ENCODE data around the gene TOLLIP. TPM values are rescaled to one million over a fixed set of nuclear protein-coding genes. Genes with fewer than 3 reads are reported as not detected.

The TOLLIP gene
- total and polyA plus RNA-seq, 9 of the 15 experiments (the other 6 are each of a cell fraction or from before 2014, with no cell fraction given) = 0.23 to 22.8 (median 7.1) TPM

GRCh38 chr11:1275021-1275420, 34.4 kb downstream of the TOLLIP start:
- Histone ChIP-seq H3K9ac (ENCODE audit: insufficient read depth in 1 of 2, low read depth in 2 of 2, low read length in 2 of 2) (no peak overlapping the region), H3K9me3 (replicated peaks; ENCODE audit: control insufficient read depth, insufficient read depth, low read depth, low read length) (no peaks in the 10 kb centered on the region), H3K36me3 (ENCODE audit: control insufficient read depth, insufficient read depth, low read length) (peaks cover 17% of the 10 kb centered on the region; the same call in 2 of the 3 replicates), H3K4me2 (ENCODE audit: insufficient read depth, low read length) (no peak overlapping the region), H3K79me2 (ENCODE audit: control insufficient read depth, insufficient read depth, low read length) (no peaks in the 10 kb centered on the region), H3K4me1 (replicated peaks in 1 of 2; ENCODE audit: control insufficient read depth in 2 of 2, insufficient read depth in 2 of 2, low read length in 2 of 2) (peaks cover 3 to 27% of the 10 kb centered on the region in 2 experiments; a peak in 4 of 5 replicates), H2AFZ (ENCODE audit: low read depth, low read length) (no peak overlapping the region), H3K27ac (ENCODE audit: extremely low read depth, low read depth, low read length) (no peak overlapping the region), H3K27me3 (ENCODE audit: control insufficient read depth in 2 of 2, insufficient read depth in 2 of 2, low read length in 2 of 2) (peaks cover 0 to 2% of the 10 kb centered on the region in 2 experiments; a peak in 1 of 5 replicates), H3K9me1 (ENCODE audit: control insufficient read depth, insufficient read depth, low read length) (peaks cover 8% of the 10 kb centered on the region), H3K4me3 (no peak overlapping the region), H4K20me1 (replicated peaks; ENCODE audit: control insufficient read depth, insufficient read depth, low read length) (no peaks in the 10 kb centered on the region)
- intact Hi-C loops (cut with micrococcal nuclease) (no loop called here), in situ Hi-C loops (cut with MboI) (no loop called here)
- WGBS (ENCODE audit: insufficient coverage, low coverage, missing lambda C conversion rate) = 92% methylated on average over 13 of the region's 18 CpGs
- no peak for FAIRE-seq
- no TSS peak for BruUV-seq (replicated peaks)
- no peak for ATAC-seq
- ChIA-PET POLR2A (no interaction called here), CTCF (ENCODE audit: low intra/inter-chr PET ratio) (no interaction called here)
- no peak for DNase-seq (ENCODE audit: extremely low read depth in 1 of 4, low spot score in 3 of 4)
- TF ChIP-seq RERE (CRISPR knock-in tag; IDR thresholded peaks at IDR 0.05; ENCODE audit: borderline replicate concordance) (no peak), POLR2G (IDR thresholded peaks at IDR 0.05; ENCODE audit: low read depth, low read length) (0 out of 2 replicates have a peak, but pooled peaks have one; percentile 29)

Measured in K562 (cell line).